Fibroblast of peridontal ligament (primary cell): ENCODE data around the gene N4BP3.

Source experiments
- DNase-seq: peaks from one replicate; pipeline ENCODE4 v3.0.0-alpha.2; 2010; ENCODE audit errors: extremely low read depth

N4BP3 gene

DNA sequence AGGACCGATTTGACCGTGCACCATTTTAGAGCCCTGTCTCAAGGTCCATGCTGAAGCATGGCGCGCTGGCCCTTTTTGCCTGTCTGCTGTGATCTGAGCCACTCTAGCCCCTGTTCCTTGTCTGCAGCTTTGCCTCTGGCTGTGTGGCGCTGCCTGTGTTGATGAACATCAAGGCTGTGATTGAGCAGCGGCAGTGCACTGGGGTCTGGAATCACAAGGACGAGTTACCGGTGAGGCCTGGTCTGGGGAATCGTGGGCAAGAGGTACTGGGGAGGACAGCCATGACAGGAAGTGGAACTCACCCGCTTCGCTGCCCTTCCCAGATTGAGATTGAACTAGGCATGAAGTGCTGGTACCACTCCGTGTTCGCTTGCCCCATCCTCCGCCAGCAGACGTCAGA lies 34.1 kb downstream of the N4BP3 start:
- DNase-seq: no peak

DNA sequence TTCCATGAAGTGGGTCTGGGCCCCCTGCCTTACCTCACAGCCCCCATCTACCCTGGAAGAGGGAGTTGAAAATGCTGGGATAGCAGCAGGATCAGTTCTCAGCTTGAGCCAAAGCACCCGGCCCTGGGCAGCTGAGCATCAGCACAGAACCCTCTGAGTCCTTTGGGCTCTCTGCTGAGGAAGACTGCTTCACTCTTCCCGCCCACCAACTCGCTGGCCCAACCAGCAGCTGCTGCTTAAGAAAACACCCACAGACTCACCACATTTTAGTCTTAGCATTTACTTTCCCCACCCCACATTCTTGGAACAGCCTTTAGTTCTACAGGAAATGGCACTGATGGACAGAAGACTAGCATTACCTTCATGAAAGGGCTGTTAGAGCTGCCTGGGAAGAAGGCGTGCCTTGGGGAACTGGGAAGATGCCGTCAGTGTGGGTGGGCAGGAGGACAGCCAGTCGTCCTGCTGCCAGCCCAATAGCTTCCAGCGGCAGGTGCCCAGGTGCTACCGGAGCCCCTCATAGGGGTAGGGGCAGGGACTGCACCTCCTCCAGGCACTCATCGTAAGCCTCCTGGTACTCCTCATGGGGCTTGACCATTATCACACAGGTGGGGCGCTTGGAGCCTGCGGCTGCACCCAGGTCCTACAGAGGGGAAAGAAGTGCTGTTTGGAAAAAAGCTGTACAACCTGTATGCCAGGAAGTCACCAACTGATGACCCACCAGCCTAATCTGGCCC lies 36.0 kb downstream of the N4BP3 start:
- DNase-seq: peak; percentile 39

DNA sequence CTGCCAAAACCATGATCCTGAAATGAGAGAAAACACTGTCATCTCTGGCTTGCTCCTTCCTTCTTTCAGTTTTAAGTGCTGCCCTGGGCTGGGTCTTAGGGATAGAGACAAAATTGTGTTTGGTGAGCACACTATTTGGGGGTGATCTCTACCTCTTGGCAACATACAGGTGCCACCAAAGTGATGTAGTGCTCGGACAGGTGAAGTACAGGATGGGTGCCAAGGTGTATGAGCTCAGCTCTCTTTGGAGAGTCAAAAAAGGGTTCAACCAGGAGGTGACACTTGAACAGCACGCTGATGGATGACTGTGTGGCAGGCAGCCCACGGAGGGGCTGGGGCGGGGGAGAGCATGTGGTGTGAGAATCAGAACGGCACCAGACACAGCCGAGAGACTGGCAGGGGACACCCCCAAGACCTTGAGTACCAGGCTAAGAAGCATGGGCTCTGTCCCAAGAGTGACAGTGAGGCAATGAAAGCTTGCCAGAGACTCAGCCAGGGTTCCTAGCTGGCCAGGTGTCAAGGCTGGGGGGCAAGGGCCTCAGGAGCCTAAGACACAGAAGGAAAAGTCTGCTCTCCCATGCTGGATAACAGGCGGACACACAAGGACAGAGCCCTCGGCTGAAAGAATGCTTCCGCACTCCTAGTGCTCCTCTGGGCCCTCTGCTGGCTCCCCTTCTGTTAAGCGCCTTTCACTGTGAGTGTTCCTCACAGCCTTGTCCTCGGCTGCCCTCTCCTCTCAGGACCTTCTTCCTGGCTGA lies 37.8 kb downstream of the N4BP3 start:
- DNase-seq: no peak

DNA sequence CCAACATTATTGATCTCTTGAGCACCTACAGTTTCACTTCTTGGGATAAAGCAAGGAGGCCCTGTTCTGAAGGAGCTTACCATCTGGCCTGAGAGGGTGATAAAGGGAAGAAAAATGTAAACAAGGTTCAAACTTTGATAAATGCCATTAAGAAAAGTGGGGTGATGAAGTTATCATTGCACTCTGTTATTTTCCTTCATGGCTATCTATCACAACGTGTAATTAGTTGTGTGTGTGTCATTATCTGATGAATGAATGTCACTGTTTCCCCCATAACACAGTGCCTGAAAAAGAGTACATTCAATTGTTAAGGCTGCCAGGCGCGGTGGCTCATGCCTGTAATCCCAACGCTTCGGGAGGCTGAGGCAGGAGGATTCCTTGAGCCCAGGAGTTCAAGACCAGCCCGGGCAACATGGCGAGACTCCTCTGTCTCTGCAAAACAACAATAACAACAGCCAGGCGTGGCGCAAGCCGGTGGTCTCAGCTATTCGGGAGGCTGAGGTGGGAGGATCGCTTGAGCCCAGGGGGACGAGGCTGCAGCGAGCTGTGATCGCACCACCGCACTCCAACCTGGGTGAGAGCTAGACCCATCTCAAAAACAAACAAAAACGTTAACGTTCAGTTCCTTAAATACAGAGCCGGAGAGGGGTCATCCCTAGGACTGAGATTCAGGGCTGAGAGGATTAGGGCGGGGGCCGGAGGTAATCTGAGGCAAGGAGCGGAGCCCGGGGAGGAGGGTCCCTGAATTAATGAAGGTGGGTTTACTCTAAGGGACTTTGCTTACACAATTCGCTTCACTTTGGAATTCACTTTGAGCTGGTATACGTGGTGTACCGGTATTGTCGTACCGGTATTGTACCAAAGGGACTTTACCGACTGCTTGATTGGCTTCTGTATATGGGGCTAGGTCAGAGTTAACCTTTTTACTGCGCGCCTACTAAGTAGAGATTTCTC lies 39.4 kb downstream of the N4BP3 start:
- no peak for DNase-seq

DNA sequence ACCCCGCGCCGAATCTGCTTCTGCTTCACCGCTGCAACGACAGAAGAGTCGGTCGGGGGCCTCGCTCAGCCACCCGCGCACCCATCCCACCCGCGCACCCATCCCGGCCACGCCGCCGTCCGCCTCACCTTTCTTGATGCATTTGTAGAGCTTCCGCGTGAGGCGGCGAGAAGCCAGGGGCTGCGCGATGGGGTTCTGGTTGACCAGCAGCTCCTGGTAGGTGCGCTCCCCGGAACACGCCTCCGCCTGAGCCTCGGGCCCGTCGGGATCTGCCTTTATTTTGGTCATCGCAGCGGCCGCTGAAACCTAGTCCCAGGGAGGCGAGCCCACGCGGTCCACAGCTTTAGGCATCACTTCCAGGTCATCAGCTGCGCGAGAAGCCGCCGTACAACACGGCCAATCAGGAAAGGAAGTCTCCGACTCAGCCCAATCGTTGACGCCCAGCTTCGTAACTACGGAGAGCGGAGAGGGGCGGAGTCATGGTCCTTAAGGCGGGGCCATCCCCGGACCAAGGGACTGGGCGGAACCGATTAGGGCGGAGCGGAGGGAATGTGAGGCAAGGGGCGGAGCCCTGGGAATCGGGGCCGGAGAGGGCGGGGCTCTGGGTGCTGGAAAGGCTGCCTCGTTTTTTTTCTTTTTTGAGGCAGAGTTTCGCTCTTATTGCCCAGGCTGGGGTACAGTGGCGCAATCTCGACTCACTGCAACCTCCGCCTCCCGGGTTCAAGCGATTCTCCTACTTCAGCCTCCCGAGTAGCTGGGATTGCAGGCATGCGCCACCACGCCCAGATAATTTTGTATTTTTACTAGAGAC lies 40.4 kb downstream of the N4BP3 start, which contains the start of gene NHP2:
NHP2 (minus strand) TSS at position 356 of the 811 bp plus-strand sequence; CDS start at position 288, 68 bp downstream.
- DNase-seq: peak; percentile 99

DNA sequence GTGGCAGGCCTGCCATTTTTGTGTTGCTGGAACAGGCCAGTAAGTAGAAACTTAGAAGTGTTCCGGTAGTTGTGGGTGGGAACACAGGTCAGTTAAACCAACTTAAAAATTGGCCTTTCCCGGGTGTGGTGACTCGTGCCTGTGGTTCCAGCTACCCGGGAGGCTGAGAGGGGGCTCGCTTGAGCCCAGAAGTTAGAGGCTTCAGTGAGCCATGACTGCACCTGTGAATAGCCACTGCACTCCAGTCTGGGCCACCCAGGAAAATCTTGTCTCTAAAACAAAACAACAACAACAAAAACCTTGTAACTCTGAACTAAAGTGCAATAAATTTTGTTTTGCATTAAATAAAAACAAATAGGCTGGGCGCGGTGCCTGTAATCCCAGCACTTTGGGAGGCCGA lies 41.7 kb downstream of the N4BP3 start:
- no peak for DNase-seq

DNA sequence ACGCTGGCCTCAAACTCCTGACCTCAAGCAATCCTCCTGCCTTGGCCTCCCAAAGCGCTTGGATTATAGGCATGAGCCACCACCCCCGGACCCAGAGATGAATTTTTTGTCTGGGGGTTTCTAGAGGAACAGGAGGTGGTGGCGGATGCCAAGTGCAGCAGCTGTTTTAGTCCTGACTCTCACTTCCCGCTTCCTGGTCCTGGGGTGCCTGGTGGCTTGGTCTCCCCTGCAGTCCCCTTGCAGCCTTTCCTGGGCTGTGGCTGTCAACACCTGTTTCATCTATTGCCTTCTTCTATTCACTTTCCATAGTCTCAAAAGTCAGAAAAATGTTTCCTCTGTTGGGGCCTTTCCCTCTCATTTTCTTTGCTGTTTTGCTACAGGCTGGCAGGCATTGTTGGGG lies 46.8 kb downstream of the N4BP3 start:
- no peak for DNase-seq

DNA sequence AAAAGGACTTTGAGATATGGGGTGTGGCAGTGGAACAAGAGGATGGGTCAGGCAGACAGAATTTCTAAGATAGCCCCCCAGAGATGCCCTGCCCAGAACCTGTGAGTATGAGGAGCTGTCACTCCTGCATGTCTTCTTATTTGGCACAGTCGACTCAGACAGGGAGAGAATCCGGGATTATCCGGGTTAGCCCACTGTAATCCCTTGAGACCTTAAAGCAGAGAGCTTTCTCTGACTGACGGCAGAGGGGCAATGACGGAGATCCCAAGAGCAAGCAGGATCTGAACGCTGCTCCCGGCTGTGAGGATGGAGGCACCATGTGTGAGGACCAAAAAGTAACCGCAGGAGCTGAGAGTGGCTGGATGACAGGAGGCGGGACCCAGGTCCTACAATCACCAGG lies 49.1 kb downstream of the N4BP3 start:
- no peak for DNase-seq

DNA sequence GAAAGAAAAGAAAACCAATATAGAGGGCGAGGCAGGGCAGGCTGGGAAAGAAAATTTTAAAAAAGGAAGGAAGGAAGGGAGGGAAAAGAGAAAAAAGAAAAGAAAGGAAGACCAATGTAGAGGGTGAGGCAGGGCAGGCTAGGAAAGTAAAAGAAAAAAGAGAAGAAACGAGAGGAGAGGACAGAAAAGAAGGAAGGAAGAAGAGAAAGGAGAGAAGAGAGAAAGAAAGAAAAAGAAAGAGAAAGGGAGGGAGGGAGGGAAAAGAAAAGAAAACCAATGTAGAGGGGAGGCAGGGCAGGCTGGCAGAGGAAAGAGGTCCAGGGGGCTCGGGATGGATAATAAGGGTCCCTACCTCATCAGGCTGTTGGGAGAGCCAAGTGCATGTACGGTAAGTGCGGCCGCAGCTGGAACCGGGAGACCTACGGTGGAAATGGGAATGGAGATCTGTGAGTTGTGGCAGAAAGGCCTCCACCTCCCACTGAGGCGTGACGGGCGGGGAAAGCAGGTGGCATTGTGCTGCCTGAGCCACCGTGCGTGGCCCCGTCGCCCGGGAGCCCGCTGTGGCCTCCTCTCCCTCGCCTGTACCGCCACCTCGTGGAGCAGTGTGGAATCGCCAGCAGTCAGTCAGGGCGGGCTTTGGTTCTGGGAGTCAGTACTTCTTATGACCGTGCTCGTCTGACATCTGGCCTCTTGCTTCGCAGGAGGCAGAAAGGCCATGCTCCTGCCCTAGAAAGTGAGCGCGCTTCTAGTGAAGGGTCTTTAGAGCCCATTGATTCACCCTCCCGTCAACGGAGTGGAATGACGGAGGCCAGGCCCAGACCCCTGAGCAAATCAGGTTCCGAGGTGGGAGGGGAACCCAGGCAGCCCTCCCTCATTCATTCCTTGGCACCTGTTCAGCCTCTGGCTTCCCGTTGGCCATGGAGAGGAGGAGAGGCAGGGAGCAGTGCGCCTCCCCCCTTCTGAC lies 50.7 kb downstream of the N4BP3 start:
- peak; percentile 63 for DNase-seq

DNA sequence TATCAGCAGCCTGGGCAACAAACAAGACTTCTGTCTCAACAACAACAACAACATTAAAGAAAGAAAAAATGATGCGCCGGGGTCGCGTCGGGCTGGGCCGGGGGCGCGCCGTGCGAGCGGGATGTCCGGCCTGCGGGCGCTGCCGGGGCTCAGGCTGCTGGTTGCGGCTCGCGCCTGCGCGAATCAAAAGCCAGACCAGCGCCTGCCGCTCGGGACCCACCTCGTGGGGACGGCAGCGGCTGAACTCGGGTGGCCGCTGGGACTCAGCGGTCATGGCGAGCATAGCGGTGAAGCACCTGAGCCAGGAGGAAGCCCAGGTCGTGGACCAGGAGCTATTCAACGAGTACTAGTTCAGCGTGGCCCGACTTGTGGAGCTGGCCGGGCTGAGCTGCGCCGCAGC lies 52.2 kb downstream of the N4BP3 start:
- no peak for DNase-seq

DNA sequence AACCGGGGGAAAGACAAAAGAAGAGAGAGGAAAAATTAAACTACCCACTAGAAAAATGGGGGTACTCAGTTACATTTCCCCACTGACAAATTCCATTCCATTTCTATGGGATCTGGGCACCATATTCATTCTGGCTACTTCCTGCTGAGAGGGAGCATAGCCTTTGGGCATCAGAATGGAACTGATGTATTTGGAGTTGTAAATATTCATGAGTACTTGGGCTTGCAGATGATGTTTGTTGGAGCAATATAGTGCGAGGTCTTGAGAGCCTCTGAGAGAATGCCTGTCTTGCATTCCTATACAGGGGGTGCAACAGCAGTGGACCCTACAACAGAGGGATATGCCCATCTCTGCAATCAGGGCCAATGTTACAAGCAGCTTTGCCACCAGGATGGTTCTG lies 57.1 kb downstream of the N4BP3 start:
- no peak for DNase-seq

DNA sequence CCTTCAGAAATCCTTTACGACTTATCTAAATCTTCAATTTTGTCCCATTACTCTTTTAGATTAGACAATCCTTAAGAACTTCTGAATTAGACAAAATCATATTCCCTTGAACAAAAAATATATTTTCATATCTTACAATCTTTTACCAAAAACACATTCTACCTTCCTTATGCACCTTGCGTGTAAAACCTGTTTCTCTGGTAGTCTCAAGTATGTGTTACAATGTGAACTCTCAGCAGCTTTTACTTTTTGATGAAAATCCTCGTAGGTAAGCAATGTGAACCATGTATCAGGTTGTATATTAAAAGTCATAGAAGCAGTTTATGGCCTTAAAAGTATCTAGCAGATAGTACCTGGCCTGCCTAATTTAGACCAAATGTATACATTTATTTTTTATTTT lies 61.1 kb downstream of the N4BP3 start:
- DNase-seq: no peak
